Heart right ventricle (tissue), 16 donors: ENCODE results near the gene ZC3H4. TPM values are rescaled to one million over a fixed set of nuclear protein-coding genes. Genes with fewer than 3 reads are reported as not detected.
A peak's percentile ranks its signal among the peaks of the same experiment; 100 is the strongest.

ENCODE experiments used
- ATAC-seq, 8 donors: fragments of 200-7000 bp; cut with Tn5 transposase; one replicate each; pipeline ENCODE4 v1.9.1; 2020; ENCODE audit warnings: mild to moderate bottlenecking in 8 of 8, moderate library complexity in 8 of 8, moderate number of reproducible peaks in 1 of 8
- DNase-seq, 2 donors: peaks; one replicate each; pipeline ENCODE4 v3.0.0-alpha.2; 2020
- H3K27ac ChIP-seq, 10 donors: fragments of 200-600 bp; sonication (generic) in 2 of 10; one replicate each; pipeline versions ENCODE4 v1.5.0 to v1.8.0; 2020 to 2022; ENCODE audit warnings: mild to moderate bottlenecking in 3 of 10
- H3K27me3 ChIP-seq, 7 donors: fragments of 200-600 bp; one replicate each; pipeline ENCODE4 v1.8.0; 2021 to 2022; ENCODE audit warnings: mild to moderate bottlenecking in 2 of 7
- H3K36me3 ChIP-seq, 9 donors: fragments of 200-600 bp; sonication (generic) in 1 of 9; one replicate each; pipeline versions ENCODE4 v1.5.0 to v1.8.0; 2020 to 2022; ENCODE audit warnings: mild to moderate bottlenecking in 2 of 9
- H3K4me1 ChIP-seq, 9 donors: fragments of 200-600 bp; sonication (generic) in 1 of 9; one replicate each; pipeline versions ENCODE4 v1.5.0 to v1.8.0; 2020 to 2022; ENCODE audit warnings: mild to moderate bottlenecking in 4 of 9
- H3K4me3 ChIP-seq, 10 donors: fragments of 200-600 bp; sonication (generic) in 2 of 10; one replicate each; pipeline versions ENCODE4 v1.5.0 to v1.8.0; 2020 to 2022; ENCODE audit warnings: mild to moderate bottlenecking in 7 of 10, moderate library complexity in 2 of 10
- H3K9me3 ChIP-seq, 11 donors: fragments of 200-600 bp in 10 of 11; sonication (generic) in 2 of 11; one replicate each; pipeline versions ENCODE4 v1.5.0 to v1.8.0; 2013 to 2022; ENCODE audit warnings: mild to moderate bottlenecking in 2 of 11, control low read depth in 1 of 11, moderate library complexity in 1 of 11
- WGBS, 2 donors: extraction: QIAGEN DNeasy Blood & Tissue Kit; methylation state at CpG; one replicate each; pipeline ENCODE4 v1.1.7; 2013; ENCODE audit warnings: inconsistent platforms in 1 of 2; 5-methylcytosine and 5-hydroxymethylcytosine counted together
- intact Hi-C, 10 donors: fragments of 100-400 bp; cut with DNase I; formaldehyde crosslinking; loops; one replicate each; pipeline versions ENCODE4 v1.11.1 to v1.14.2; 2022
- polyA plus RNA-seq, 2 donors: library from polyadenylated mRNA; stranded (reverse); fragments of 200-250 nt; gene quantifications; one replicate each; pipeline ENCODE4 v1.2.3, GENCODE V29; 2013
- total RNA-seq, 10 donors: library from RNA; stranded (reverse); fragmentation: NEBNext Ultra II Directional in 3 of 10; extraction: Animal tissue kit (Norgen Biotek cat#: 25700) in 3 of 10; gene quantifications; one replicate each; pipeline versions ENCODE4 v1.2.1 to v1.2.4, GENCODE V29; 2021 to 2023
- TF ChIP-seq, protein P1 (sequence below), 9 donors: fragments of 200-600 bp; sonication (generic) in 2 of 9; IDR thresholded peaks; one replicate each; pipeline versions ENCODE4 v1.5.0 to v1.8.0; 2021 to 2022; ENCODE audit warnings: antibody characterized with exemption in 9 of 9, mild to moderate bottlenecking in 5 of 9, moderate library complexity in 1 of 9
- donor health status: Arrhythmogenic right ventricular cardiomyopathy.
- donor health status: ischemic (EF 13 %, LVEDD 7.1; RV severe dilation, severe dysfunction).
- donor health status: healthy with polysubstance abuse.
- donor health status: DM: no; HTN: yes; CAD: no.
- donor health status: DM: no; HTN: no; CAD: no.
- donor health status: ischemic (EF 25% LVEDD 6.9; RV normal size, moderate dysfunction).
- donor health status: ischemic (EF 25% LVEDD 5.7; RV mildly dilated, moderate dysfunction).
- donor health status: healthy.
- donor health status: DM: yes; HTN: yes; CAD: no.
- donor health status: Ischemic cardiomyopathy.
- donor health status: ischemic (EF 35%, LVEDD 5.7; RV mildly dilated, moderate dysfunction).
- donor health status: nonischemic (EF 11% LVEDD 7.7; RV severe dilation, severe dysfunction).
- donor health status: DM: yes; HTN: yes; CAD: no.
- donor health status: PGD.
- donor health status: ischemic (EF 29% LVEDD 5.4; RV normal size, mild dysfunction).
- donor health status: nonischemic (EF 23%, LVEDD 6.1; RV moderate dilation, normal function).

Gene ZC3H4
- total and polyA plus RNA-seq, 12 donors, result 4.5 to 32.8 (median 25.1) TPM

DNA sequence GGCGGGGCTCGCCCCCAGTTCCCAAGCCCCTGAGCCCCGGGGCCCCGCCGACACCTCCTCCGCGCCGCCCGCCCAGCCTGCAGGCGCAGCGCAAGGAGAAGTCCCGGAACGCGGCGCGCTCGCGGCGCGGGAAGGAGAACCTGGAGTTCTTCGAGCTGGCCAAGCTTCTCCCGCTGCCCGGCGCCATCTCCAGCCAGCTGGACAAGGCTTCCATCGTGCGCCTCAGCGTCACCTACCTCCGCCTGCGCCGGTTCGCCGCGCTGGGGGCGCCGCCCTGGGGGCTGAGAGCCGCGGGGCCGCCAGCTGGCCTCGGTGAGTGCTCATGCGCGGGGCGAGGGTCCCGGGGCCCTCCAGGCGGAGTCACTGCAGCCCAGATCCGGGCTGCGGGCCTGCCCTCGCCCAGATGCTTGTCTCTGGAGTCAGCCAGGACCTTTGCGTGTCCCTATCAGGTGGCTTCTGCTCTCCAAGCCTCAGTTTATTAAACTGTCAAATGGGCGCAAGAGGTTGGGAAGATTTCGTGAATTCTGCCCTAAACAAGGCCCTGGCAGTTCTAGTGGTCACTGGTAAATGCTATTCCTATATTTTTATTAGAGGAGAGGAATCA lies 91.9 kb downstream of the ZC3H4 start:
- TF ChIP-seq, protein P1, sequence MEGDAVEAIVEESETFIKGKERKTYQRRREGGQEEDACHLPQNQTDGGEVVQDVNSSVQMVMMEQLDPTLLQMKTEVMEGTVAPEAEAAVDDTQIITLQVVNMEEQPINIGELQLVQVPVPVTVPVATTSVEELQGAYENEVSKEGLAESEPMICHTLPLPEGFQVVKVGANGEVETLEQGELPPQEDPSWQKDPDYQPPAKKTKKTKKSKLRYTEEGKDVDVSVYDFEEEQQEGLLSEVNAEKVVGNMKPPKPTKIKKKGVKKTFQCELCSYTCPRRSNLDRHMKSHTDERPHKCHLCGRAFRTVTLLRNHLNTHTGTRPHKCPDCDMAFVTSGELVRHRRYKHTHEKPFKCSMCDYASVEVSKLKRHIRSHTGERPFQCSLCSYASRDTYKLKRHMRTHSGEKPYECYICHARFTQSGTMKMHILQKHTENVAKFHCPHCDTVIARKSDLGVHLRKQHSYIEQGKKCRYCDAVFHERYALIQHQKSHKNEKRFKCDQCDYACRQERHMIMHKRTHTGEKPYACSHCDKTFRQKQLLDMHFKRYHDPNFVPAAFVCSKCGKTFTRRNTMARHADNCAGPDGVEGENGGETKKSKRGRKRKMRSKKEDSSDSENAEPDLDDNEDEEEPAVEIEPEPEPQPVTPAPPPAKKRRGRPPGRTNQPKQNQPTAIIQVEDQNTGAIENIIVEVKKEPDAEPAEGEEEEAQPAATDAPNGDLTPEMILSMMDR (IDR thresholded peaks at IDR 0.05), result no peak
- Histone ChIP-seq H3K4me1 (peaks cover 10 to 35% (median 18%) of the 10 kb centered on the region in 9 donors), H3K27ac (no peak overlapping the region), H3K9me3 (no peaks in the 10 kb centered on the region), H3K36me3 (no peaks in the 10 kb centered on the region), H3K27me3 (peaks cover 20 to 87% (median 63%) of the 10 kb centered on the region in 7 donors), H3K4me3 (peak overlapping the region in 7 of 10 donors; percentile 12 to 49 (median 38))
- intact Hi-C loops, result no loop called here
- WGBS, 2 donors, result 6 to 8% methylated on average over 50 of the region's 50 CpGs
- DNase-seq (no peak), ATAC-seq (peak in 1 of 8 donors; percentile 12)

DNA sequence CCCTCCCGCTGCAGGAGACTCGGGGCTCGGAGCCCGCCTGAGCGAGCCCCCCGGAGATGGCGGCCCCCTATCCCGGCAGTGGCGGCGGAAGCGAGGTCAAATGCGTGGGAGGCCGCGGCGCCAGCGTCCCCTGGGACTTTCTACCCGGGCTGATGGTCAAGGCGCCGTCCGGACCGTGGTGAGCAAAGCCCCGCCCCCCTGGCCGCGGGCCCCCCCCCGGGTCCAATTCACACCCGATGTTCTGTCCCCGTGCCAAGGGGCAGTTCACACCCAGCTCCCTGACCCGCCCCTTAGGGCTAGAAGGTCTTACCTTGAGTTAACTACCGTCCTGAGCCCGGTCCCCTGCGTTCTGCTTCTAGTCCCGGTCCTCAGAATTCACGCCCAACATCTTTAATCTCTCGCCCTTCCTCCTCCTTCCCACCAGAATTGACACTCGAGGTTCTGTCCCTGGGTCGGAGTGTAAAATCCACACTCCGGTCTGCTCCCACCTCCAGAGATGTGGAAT lies 92.5 kb downstream of the ZC3H4 start:
- ATAC-seq (peak in 3 of 8 donors; percentile 18 to 57 (median 29)), DNase-seq (peak in 1 of 2 donors; percentile 29)
- H3K27me3 ChIP-seq, result peaks cover 20 to 81% (median 59%) of the 10 kb centered on the region in 7 donors

GRCh38 chr19:47020132-47020805 lies 93.3 kb downstream of the ZC3H4 start:
- Histone ChIP-seq H3K27ac (no peak overlapping the region), H3K36me3 (no peaks in the 10 kb centered on the region), H3K9me3 (no peaks in the 10 kb centered on the region), H3K27me3 (peaks cover 20 to 74% (median 52%) of the 10 kb centered on the region in 7 donors), H3K4me3 (peak overlapping the region in 7 of 10 donors; percentile 20 to 49 (median 35)), H3K4me1 (peaks cover 10 to 35% (median 18%) of the 10 kb centered on the region in 9 donors)
- ATAC-seq, result no peak
- TF ChIP-seq, protein P1 (IDR thresholded peaks at IDR 0.05), result no peak
- intact Hi-C loops, result no loop called here
- 1% methylated on average over 50 to 62 of the region's 62 CpGs for WGBS, 2 donors
- DNase-seq, result no peak

More for the DNA sequence above, 92.5 kb downstream of the ZC3H4 start:
- Histone ChIP-seq H3K27ac (no peak overlapping the region), H3K36me3 (no peaks in the 10 kb centered on the region), H3K4me1 (peaks cover 10 to 35% (median 18%) of the 10 kb centered on the region in 9 donors), H3K9me3 (no peaks in the 10 kb centered on the region), H3K4me3 (peak overlapping the region in 9 of 10 donors; percentile 12 to 49 (median 37))
- TF ChIP-seq, protein P1 (IDR thresholded peaks at IDR 0.05), result no peak
- intact Hi-C loops, result no loop called here
- 1% methylated on average over 35 to 36 of the region's 37 CpGs for WGBS, 2 donors

GRCh38 chr19:47019431-47020041 lies 94.0 kb downstream of the ZC3H4 start, which contains the start of gene NPAS1:
NPAS1 (plus strand) TSS chr19:47019837; CDS start chr19:47021048, 1,211 bp downstream.
- intact Hi-C loops, result loop anchor here in 1 of 10 donors (10.0 kb wide), 1 partner anchor 215 kb away; the partner anchor contains the start of gene BBC3
- no peaks in the 10 kb centered on the region for H3K36me3 ChIP-seq
- DNase-seq (no peak), ATAC-seq (peak in 2 of 8 donors; percentile 30 to 42)
- peaks cover 20 to 66% (median 47%) of the 10 kb centered on the region in 7 donors for H3K27me3 ChIP-seq
- H3K4me3 ChIP-seq, result peak within 1 kb of the TSS in 8 of 10 donors; percentile 20 to 49 (median 36)
- no peak within 1 kb of the TSS for H3K27ac ChIP-seq
- TF ChIP-seq, protein P1 (IDR thresholded peaks at IDR 0.05), result no peak
- no peaks in the 10 kb centered on the region for H3K9me3 ChIP-seq
- 2 to 4% methylated on average over 49 to 58 of the region's 58 CpGs for WGBS, 2 donors
- peaks cover 10 to 35% (median 18%) of the 10 kb centered on the region in 9 donors for H3K4me1 ChIP-seq
